GM18951 (cell line): ENCODE results near the gene CAPN1.
"Not testable (repeated sequence)": the region's sequence is repeated elsewhere in the genome, so short reads cannot be mapped to it uniquely, and the experiment has no call there.

Experiments
- POLR2A ChIP-seq: IDR thresholded peaks from 4 replicates; pipeline ENCODE4 v1.6.1; 2011; ENCODE audit warnings: mild to moderate bottlenecking; ENCODE audit not compliant: insufficient read length, insufficient read depth; ENCODE audit errors: extremely low read depth
- in situ Hi-C: fragments of 300-500 bp; cut with MboI; formaldehyde crosslinking; loops from one replicate; pipeline ENCODE4 v1.12.0; 2022; ENCODE audit warnings: low sequenced_read_pairs, mixed read lengths, inconsistent platforms; ENCODE audit not compliant: unreplicated experiment

CAPN1 gene

GRCh38 chr11:65181569-65182257 lies at the start of gene CAPN1:
Gene CAPN1, plus strand, starts transcription at chr11:65181928. Its CDS starts 774 bp downstream, at chr11:65182702.
- TF ChIP-seq POLR2A: peak; percentile 17
- in situ Hi-C loops: no loop called here

GRCh38 chr11:65132238-65132987 lies 49.3 kb upstream of the CAPN1 start:
- peak; percentile 74 for TF ChIP-seq POLR2A
- in situ Hi-C loops: no loop called here

GRCh38 chr11:65132988-65133700 lies 48.6 kb upstream of the CAPN1 start:
- in situ Hi-C loops: no loop called here
- TF ChIP-seq POLR2A: peak; percentile 68

- in situ Hi-C loops: no loop called here
- TF ChIP-seq POLR2A: no peak
Measured at GRCh38 chr11:65133724-65134123, 48.0 kb upstream of the CAPN1 start.

GRCh38 chr11:65134240-65134951 lies 47.3 kb upstream of the CAPN1 start, which contains the start of gene SYVN1:
Gene SYVN1, minus strand, starts transcription at chr11:65134519. Its CDS starts 918 bp downstream, at chr11:65133601.
- TF ChIP-seq POLR2A: peak; percentile 84
- in situ Hi-C loops: no loop called here

- peak; percentile 73 for TF ChIP-seq POLR2A
- in situ Hi-C loops: no loop called here
Measured at GRCh38 chr11:65134952-65135632, 46.6 kb upstream of the CAPN1 start.

GRCh38 chr11:65135633-65136145 lies 46.0 kb upstream of the CAPN1 start:
- in situ Hi-C loops: no loop called here
- TF ChIP-seq POLR2A: no peak

- TF ChIP-seq POLR2A: no peak
- in situ Hi-C loops: no loop called here
Measured at GRCh38 chr11:65136515-65137096, 45.1 kb upstream of the CAPN1 start.

GRCh38 chr11:65141896-65142494 lies 39.7 kb upstream of the CAPN1 start:
- in situ Hi-C loops: no loop called here
- TF ChIP-seq POLR2A: no peak

GRCh38 chr11:65147352-65148075 lies 34.2 kb upstream of the CAPN1 start:
- TF ChIP-seq POLR2A: no peak
- in situ Hi-C loops: no loop called here

- in situ Hi-C loops: no loop called here
- TF ChIP-seq POLR2A: no peak
Measured at GRCh38 chr11:65148657-65149056, 33.1 kb upstream of the CAPN1 start.

GRCh38 chr11:65150131-65150508 lies 31.6 kb upstream of the CAPN1 start:
- in situ Hi-C loops: not testable (repeated sequence)
